Muscle layer of duodenum (tissue), 2 donors: ENCODE data around the gene RASAL2.

Experiments
- H3K27ac ChIP-seq: one replicate; pipeline ENCODE4 v1.7.0; 2013; ENCODE audit warnings: mild to moderate bottlenecking, low read length
- H3K27me3 ChIP-seq: one replicate; pipeline ENCODE4 v1.7.0; 2013; ENCODE audit warnings: low read depth, mild to moderate bottlenecking, control low read depth, low read length
- H3K36me3 ChIP-seq, 2 donors: one replicate each; pipeline ENCODE4 v1.7.0; 2013; ENCODE audit warnings: low read length in 2 of 2, control low read depth in 1 of 2, mild to moderate bottlenecking in 1 of 2; ENCODE audit not compliant: insufficient read depth in 2 of 2, control insufficient read depth in 1 of 2
- H3K4me1 ChIP-seq, 2 donors: one replicate each; pipeline ENCODE4 v1.7.0; 2013; ENCODE audit warnings: low read length in 2 of 2, mild to moderate bottlenecking in 2 of 2, control low read depth in 1 of 2, moderate library complexity in 1 of 2; ENCODE audit not compliant: insufficient read depth in 2 of 2, control insufficient read depth in 1 of 2
- H3K4me3 ChIP-seq, 2 donors: one replicate each; pipeline ENCODE4 v1.7.0; 2013; ENCODE audit warnings: low read length in 2 of 2, low read depth in 1 of 2, mild to moderate bottlenecking in 1 of 2
- H3K9me3 ChIP-seq, 2 donors: one replicate each; pipeline ENCODE4 v1.7.0; 2013; ENCODE audit warnings: low read length in 2 of 2, control low read depth in 1 of 2, mild to moderate bottlenecking in 1 of 2; ENCODE audit not compliant: control insufficient read depth in 1 of 2
- donor health status: healthy.

RASAL2 gene

GRCh38 chr1:178273707-178274410, 180.0 kb downstream of the RASAL2 start:
- no peaks in the 10 kb centered on the region for H3K27me3 ChIP-seq
- no peak overlapping the region for H3K27ac ChIP-seq
- peaks cover 0 to 3% of the 10 kb centered on the region in 2 donors for H3K4me1 ChIP-seq
- H3K36me3 ChIP-seq = no peaks in the 10 kb centered on the region
- H3K9me3 ChIP-seq = no peaks in the 10 kb centered on the region
- H3K4me3 ChIP-seq = no peak overlapping the region

DNA sequence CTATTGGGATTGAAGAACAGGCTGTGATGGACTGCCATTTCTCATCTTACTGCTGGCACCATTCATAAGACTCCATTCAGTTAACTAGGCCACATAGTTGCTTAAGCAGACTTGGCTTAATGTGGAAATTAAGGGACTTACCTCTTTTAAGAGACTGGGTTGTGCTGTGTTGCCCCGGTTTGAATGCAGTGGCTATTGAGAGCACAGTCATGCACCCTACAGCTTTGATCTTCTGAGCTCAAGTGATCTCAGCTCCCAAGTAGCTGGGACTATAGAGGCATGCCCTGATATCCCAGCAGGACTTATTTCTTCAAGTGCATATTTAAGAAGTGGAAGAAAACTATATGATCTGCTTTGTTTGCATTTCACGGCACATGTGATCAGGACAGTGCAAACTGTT, 181.1 kb downstream of the RASAL2 start:
- Histone ChIP-seq H3K4me1 (peaks cover 0 to 3% of the 10 kb centered on the region in 2 donors), H3K36me3 (no peaks in the 10 kb centered on the region), H3K9me3 (no peaks in the 10 kb centered on the region), H3K27ac (no peak overlapping the region), H3K4me3 (no peak overlapping the region), H3K27me3 (no peaks in the 10 kb centered on the region)

GRCh38 chr1:178275553-178275952, 181.6 kb downstream of the RASAL2 start:
- Histone ChIP-seq H3K4me1 (peaks cover 0 to 3% of the 10 kb centered on the region in 2 donors), H3K27ac (no peak overlapping the region), H3K36me3 (no peaks in the 10 kb centered on the region), H3K27me3 (no peaks in the 10 kb centered on the region), H3K4me3 (no peak overlapping the region), H3K9me3 (no peaks in the 10 kb centered on the region)

DNA sequence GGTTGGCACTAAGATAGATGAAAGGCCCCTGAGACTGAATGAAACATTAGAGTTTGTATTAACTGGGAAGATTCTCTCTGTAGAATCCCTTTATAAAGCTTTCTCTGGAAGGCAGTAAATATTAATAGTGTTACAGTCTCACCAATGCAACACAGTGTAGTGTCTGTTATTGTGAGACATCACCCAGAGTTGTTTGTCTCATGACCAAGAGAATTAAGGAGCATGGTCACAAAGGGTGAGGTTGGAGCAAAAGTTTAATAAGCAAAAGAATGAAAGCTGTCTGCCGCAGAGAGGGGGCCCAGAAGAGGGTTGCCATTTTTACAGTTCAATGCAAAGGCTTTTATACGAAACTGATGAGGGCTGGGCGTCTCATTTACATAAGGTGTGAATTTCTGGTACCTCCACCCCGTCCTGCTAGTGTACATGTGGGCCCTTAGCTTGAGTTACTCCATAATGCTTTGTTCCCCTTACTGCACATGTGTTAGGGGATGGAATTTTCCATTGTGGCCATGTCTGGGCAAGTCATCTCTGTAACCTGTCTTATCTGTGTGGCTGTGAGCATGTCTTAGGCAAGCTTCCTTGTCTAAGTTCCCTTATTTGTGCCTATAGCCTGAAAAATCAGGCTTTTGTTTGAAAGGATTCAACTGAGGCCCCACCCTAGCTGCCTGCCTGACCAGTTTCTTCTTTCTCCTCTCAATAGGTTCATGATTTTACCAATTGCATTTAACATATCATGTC, 184.1 kb downstream of the RASAL2 start:
- Histone ChIP-seq H3K4me1 (peaks cover 0 to 3% of the 10 kb centered on the region in 2 donors), H3K27ac (no peak overlapping the region)

DNA sequence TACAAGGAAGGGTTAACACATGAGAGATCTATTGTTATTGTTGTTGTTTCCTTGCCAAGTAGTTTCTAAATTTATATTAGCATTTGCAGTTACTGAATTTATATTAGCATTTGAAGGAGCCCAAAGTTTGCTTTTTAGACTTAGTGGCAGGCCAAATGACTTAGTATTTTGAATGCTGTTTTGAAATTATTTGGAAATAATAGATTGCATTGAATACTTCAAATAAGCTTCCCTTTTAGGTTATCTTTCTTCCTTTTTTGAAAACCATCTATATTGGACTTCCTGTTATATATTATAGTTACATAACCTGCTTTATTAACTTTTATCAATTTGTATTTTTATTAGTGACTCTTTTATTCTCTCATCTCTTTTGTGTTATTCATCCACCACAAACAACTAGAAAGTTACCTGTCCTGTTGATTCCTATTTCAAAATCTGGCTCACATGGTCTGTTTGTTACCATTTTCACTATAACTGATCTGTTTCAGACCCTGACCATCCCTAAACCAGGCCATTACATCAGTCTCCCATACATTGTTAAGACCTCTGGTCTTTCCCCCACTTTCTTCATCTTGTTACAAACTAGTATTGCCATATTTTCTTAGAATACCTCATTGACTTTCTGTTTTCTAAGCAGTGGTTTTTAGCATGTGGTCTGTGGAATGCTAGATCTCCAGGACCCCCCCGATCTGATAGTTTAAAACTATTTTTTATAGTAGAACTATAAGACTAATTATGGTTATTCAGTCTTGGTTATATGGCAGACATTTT, 185.2 kb downstream of the RASAL2 start:
- Histone ChIP-seq H3K4me1 (peaks cover 0 to 9% of the 10 kb centered on the region in 2 donors), H3K4me3 (no peak overlapping the region), H3K27me3 (no peaks in the 10 kb centered on the region), H3K36me3 (peaks cover 0 to 6% of the 10 kb centered on the region in 2 donors), H3K9me3 (no peaks in the 10 kb centered on the region), H3K27ac (no peak overlapping the region)

More for the DNA sequence above, 184.1 kb downstream of the RASAL2 start:
- Histone ChIP-seq H3K4me3 (no peak overlapping the region), H3K27me3 (no peaks in the 10 kb centered on the region), H3K36me3 (no peaks in the 10 kb centered on the region), H3K9me3 (no peaks in the 10 kb centered on the region)

GRCh38 chr1:178282949-178283367, 189.1 kb downstream of the RASAL2 start:
- Histone ChIP-seq H3K4me1 (peaks cover 0 to 11% of the 10 kb centered on the region in 2 donors), H3K36me3 (peaks cover 5 to 11% of the 10 kb centered on the region in 2 donors)

DNA sequence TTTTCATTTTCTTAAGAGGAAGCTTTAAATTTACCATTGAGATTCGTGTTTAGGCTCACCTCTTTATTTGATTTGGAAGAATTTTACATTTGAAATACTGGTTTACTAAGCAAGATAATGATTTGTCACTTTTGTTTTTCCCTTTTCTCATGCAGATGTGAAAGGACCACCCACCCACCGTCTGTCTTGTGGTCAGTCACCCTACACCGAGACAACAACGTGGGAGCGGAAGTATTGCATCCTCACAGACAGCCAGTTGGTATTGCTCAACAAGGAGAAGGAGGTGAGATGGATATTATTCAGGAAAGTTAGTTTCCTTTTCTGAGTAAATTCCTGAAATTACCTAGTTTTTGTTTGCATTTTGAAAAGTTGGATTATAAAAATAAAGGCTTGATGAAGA, 189.5 kb downstream of the RASAL2 start:
- Histone ChIP-seq H3K4me3 (no peak overlapping the region), H3K36me3 (peaks cover 5 to 11% of the 10 kb centered on the region in 2 donors), H3K4me1 (peaks cover 0 to 8% of the 10 kb centered on the region in 2 donors), H3K27me3 (no peaks in the 10 kb centered on the region), H3K9me3 (no peaks in the 10 kb centered on the region), H3K27ac (no peak overlapping the region)

More at GRCh38 chr1:178282949-178283367, 189.1 kb downstream of the RASAL2 start:
- Histone ChIP-seq H3K27me3 (no peaks in the 10 kb centered on the region), H3K9me3 (no peaks in the 10 kb centered on the region), H3K4me3 (no peak overlapping the region), H3K27ac (no peak overlapping the region)

DNA sequence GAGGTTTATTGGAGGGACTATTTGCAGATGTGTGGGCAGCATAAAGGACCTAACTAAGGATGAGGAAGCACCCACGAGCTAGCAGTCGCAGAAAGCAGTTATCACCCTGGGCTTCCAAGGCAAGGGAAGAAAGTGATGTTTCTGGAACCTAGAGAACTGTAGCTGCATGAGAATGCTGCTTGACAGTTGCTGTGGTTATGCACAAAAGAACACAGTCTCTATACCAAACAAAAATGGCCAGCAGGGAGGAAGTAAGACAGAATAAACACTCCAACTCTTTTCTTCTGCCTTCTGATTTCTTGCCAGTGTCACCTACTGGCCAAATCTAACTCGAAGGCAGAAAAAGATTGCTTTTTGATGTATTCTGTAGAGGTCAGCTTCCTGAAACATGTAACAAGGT, 190.2 kb downstream of the RASAL2 start:
- Histone ChIP-seq H3K9me3 (no peaks in the 10 kb centered on the region), H3K4me3 (no peak overlapping the region), H3K27ac (no peak overlapping the region), H3K4me1 (peaks cover 0 to 8% of the 10 kb centered on the region in 2 donors), H3K36me3 (peaks cover 5 to 11% of the 10 kb centered on the region in 2 donors), H3K27me3 (no peaks in the 10 kb centered on the region)

DNA sequence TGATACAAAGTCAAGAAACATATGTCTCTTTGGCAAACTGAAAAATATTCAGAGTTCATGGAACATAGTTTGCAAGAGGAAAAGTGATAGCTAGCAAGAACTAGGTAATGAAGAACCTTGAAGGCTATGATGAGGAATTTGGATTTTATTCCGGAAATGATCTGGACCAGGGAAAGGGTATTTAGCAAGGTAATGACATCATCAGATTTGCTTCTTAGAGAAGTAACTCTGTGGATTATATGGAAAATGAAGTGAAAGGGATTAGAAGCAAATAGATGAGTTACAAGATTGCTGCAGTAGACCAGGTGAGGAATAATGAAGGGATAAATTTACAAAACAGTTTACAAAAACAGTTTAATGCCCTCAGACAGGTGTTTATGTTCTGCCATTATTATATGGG, 197.3 kb downstream of the RASAL2 start:
- Histone ChIP-seq H3K27ac (no peak overlapping the region), H3K4me3 (no peak overlapping the region), H3K9me3 (no peaks in the 10 kb centered on the region), H3K36me3 (peaks cover under 1 to 4% of the 10 kb centered on the region in 2 donors), H3K27me3 (no peaks in the 10 kb centered on the region), H3K4me1 (no peaks in the 10 kb centered on the region)

GRCh38 chr1:178294654-178295053, 200.8 kb downstream of the RASAL2 start:
- Histone ChIP-seq H3K9me3 (no peaks in the 10 kb centered on the region), H3K4me3 (no peak overlapping the region), H3K4me1 (no peaks in the 10 kb centered on the region), H3K36me3 (no peaks in the 10 kb centered on the region), H3K27me3 (no peaks in the 10 kb centered on the region), H3K27ac (no peak overlapping the region)

- peaks cover 0 to 4% of the 10 kb centered on the region in 2 donors for H3K4me1 ChIP-seq
- H3K27ac ChIP-seq = peak overlapping the region; percentile 32
- no peaks in the 10 kb centered on the region for H3K36me3 ChIP-seq
- no peak overlapping the region for H3K4me3 ChIP-seq
- no peaks in the 10 kb centered on the region for H3K27me3 ChIP-seq
- H3K9me3 ChIP-seq = no peaks in the 10 kb centered on the region
These were observed 206.4 kb downstream of the RASAL2 start for GRCh38 chr1:178300352-178300699.
